Mesenchymal stem cell (in vitro differentiated cells and primary cell): ENCODE data around the gene CCDC92.

Experiments used
- DNase-seq: peaks from one replicate; pipeline ENCODE4 v3.0.0-alpha.2; 2013
- H2AFZ ChIP-seq: one replicate; pipeline ENCODE4 v1.6.1; 2013; ENCODE audit warnings: low read depth, mild to moderate bottlenecking, control low read depth, inconsistent platforms, low read length, moderate library complexity
- H2AK5ac ChIP-seq: 2 replicates; pipeline ENCODE4 v1.6.1; 2013; ENCODE audit warnings: low read length, moderate library complexity, mild to moderate bottlenecking, inconsistent platforms; ENCODE audit not compliant: severe bottlenecking
- H2BK120ac ChIP-seq: one replicate; pipeline ENCODE4 v1.6.1; 2013; ENCODE audit warnings: low read depth, mild to moderate bottlenecking, inconsistent platforms, low read length, moderate library complexity
- H2BK12ac ChIP-seq, 2 experiments: one replicate each; pipeline ENCODE4 v1.6.1; 2013; ENCODE audit warnings: inconsistent platforms in 2 of 2, low read length in 2 of 2, mild to moderate bottlenecking in 2 of 2, moderate library complexity in 2 of 2, control low read depth in 1 of 2
- H2BK15ac ChIP-seq: one replicate; pipeline ENCODE4 v1.6.1; 2013; ENCODE audit warnings: mild to moderate bottlenecking, low read depth, inconsistent platforms; ENCODE audit not compliant: poor library complexity, severe bottlenecking
- H2BK5ac ChIP-seq: 2 replicates; pipeline ENCODE4 v1.6.1; 2013; ENCODE audit warnings: low read depth, mild to moderate bottlenecking, low read length, control low read depth, inconsistent platforms; ENCODE audit not compliant: poor library complexity, severe bottlenecking
- H3K14ac ChIP-seq, 2 experiments: one replicate each; pipeline ENCODE4 v1.6.1; 2013; ENCODE audit warnings: inconsistent platforms in 2 of 2, low read length in 2 of 2, control low read depth in 1 of 2, mild to moderate bottlenecking in 1 of 2, moderate library complexity in 1 of 2
- H3K18ac ChIP-seq, 2 experiments: one replicate each; pipeline ENCODE4 v1.6.1; 2013; ENCODE audit warnings: inconsistent platforms in 2 of 2, low read length in 2 of 2, control low read depth in 1 of 2, low read depth in 1 of 2, mild to moderate bottlenecking in 1 of 2
- H3K23ac ChIP-seq, 2 experiments: one replicate each; pipeline ENCODE4 v1.6.1; 2013; ENCODE audit warnings: inconsistent platforms in 2 of 2, low read length in 2 of 2, mild to moderate bottlenecking in 2 of 2, moderate library complexity in 2 of 2, control low read depth in 1 of 2
- H3K27ac ChIP-seq: 2 replicates; pipeline ENCODE4 v1.5.1; 2013; ENCODE audit warnings: mild to moderate bottlenecking, moderate library complexity, low read length, control low read depth, inconsistent platforms; ENCODE audit not compliant: poor library complexity, severe bottlenecking
- H3K27me3 ChIP-seq, 2 experiments: 2 replicates each; pipeline versions ENCODE4 v1.6.1 to v1.7.0; 2013; ENCODE audit warnings: low read length in 2 of 2, mild to moderate bottlenecking in 2 of 2, moderate library complexity in 2 of 2, control low read depth in 1 of 2, inconsistent platforms in 1 of 2; ENCODE audit not compliant: control insufficient read depth in 1 of 2, insufficient read depth in 1 of 2
- H3K36me3 ChIP-seq, 2 experiments: 2 replicates each; pipeline versions ENCODE4 v1.6.1 to v1.7.0; 2013; ENCODE audit warnings: low read length in 2 of 2, control low read depth in 1 of 2, inconsistent platforms in 1 of 2, low read depth in 1 of 2, mild to moderate bottlenecking in 1 of 2; ENCODE audit not compliant: insufficient read depth in 2 of 2, control insufficient read depth in 1 of 2
- H3K4ac ChIP-seq, 2 experiments: one replicate each; pipeline ENCODE4 v1.6.1; 2013; ENCODE audit warnings: inconsistent platforms in 2 of 2, low read length in 2 of 2, mild to moderate bottlenecking in 2 of 2, moderate library complexity in 2 of 2, control low read depth in 1 of 2, low read depth in 1 of 2
- H3K4me1 ChIP-seq: 2 replicates; pipeline ENCODE4 v1.6.1; 2013; ENCODE audit warnings: low read depth, low read length, control low read depth; ENCODE audit not compliant: control insufficient read depth, insufficient read depth
- H3K4me2 ChIP-seq: 2 replicates; pipeline ENCODE4 v1.6.1; 2013; ENCODE audit warnings: low read length, mild to moderate bottlenecking, inconsistent platforms; ENCODE audit not compliant: poor library complexity, severe bottlenecking
- H3K4me3 ChIP-seq, 2 experiments: 2 replicates each; pipeline versions ENCODE4 v1.5.1 to v1.7.0; 2013; ENCODE audit warnings: low read length in 2 of 2, mild to moderate bottlenecking in 2 of 2, control low read depth in 1 of 2, low read depth in 1 of 2; ENCODE audit not compliant: insufficient read depth in 1 of 2
- H3K79me1 ChIP-seq: replicated peaks from 2 replicates; pipeline ENCODE4 v1.6.1; 2013; ENCODE audit warnings: mild to moderate bottlenecking, control low read depth, low read length, inconsistent platforms; ENCODE audit not compliant: poor library complexity, severe bottlenecking
- H3K9ac ChIP-seq: 2 replicates; pipeline ENCODE4 v1.7.0; 2013; ENCODE audit warnings: mild to moderate bottlenecking, low read length, moderate library complexity
- H3K9me3 ChIP-seq: 2 replicates; pipeline ENCODE4 v1.7.0; 2013; ENCODE audit warnings: mild to moderate bottlenecking, low read length; ENCODE audit not compliant: control insufficient read depth
- H4K8ac ChIP-seq: one replicate; pipeline ENCODE4 v1.6.1; 2013; ENCODE audit warnings: inconsistent platforms, mild to moderate bottlenecking, low read length, moderate library complexity
- H4K91ac ChIP-seq: one replicate; pipeline ENCODE4 v1.6.1; 2013; ENCODE audit warnings: mild to moderate bottlenecking, low read length, inconsistent platforms
- WGBS: methylation state at CpG from one replicate; pipeline ENCODE4 v1.1.7; 2013; ENCODE audit warnings: mixed read lengths; 5-methylcytosine and 5-hydroxymethylcytosine counted together

The CCDC92 gene

DNA sequence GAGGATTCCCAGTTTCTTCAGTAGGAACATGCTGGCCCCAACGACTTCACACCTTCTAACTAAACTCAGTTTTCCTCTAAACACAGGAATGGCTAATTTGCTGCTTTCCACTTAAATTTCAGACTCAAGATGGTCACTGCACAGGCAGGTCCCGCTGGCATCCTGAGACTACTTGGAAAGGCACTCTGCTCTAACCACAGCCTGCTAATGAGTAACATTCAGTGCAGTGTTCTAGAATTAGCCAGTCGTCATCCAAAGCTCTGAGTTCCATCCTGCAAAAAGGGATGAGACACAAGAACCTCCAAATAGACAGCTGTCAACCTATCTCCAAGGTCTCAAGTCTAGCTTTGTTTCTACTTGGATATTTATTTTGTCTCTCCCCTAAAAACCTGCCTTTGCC is 6.0 kb downstream of the CCDC92 start:
- Histone ChIP-seq H3K27ac (peak overlapping the region; percentile 62), H2BK5ac (no peak overlapping the region), H4K91ac (no peak overlapping the region), H3K4me2 (no peak overlapping the region), H2AFZ (no peak overlapping the region), H4K8ac (no peak overlapping the region), H2BK15ac (no peak overlapping the region), H3K9me3 (no peaks in the 10 kb centered on the region), H3K23ac (no peak overlapping the region), H3K79me1 (peaks cover 26% of the 10 kb centered on the region), H3K4ac (no peak overlapping the region), H3K36me3 (peaks cover 5 to 14% of the 10 kb centered on the region in 2 experiments), H2BK12ac (no peak overlapping the region), H3K9ac (no peak overlapping the region), H3K4me1 (peaks cover 8% of the 10 kb centered on the region), H3K14ac (no peak overlapping the region), H3K27me3 (no peaks in the 10 kb centered on the region), H3K18ac (no peak overlapping the region), H2BK120ac (no peak overlapping the region), H2AK5ac (no peak overlapping the region), H3K4me3 (no peak overlapping the region)
- DNase-seq: no peak
- WGBS: 78% methylated on average over 3 of the region's 3 CpGs

DNA sequence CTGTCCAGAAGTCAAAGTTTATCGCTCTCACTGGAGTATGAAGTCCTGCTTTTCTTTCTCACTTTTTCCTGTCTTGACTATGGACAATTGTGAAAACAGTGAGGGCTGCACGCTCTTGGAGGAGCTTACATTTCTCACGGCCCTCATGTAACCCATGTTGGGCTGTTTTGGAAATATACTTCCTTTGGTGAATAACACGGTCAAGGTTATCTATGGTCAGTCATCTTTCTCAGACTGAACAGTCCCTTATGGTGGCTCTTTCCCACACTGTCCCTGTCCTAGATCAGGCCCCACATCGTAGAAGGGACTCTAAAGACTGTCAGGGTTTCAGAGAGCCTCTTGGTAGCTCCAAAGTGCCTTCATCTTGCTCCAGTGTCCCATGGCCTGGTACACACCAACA is 7.2 kb downstream of the CCDC92 start:
- Histone ChIP-seq H3K14ac (no peak overlapping the region), H3K4ac (no peak overlapping the region), H3K9me3 (no peaks in the 10 kb centered on the region), H3K79me1 (peaks cover 31% of the 10 kb centered on the region), H3K9ac (no peak overlapping the region), H3K4me1 (peaks cover 8% of the 10 kb centered on the region), H3K18ac (no peak overlapping the region), H2BK12ac (no peak overlapping the region), H2AK5ac (peak overlapping the region; percentile 19), H3K23ac (no peak overlapping the region), H3K4me3 (no peak overlapping the region), H4K8ac (no peak overlapping the region), H2BK5ac (no peak overlapping the region), H3K36me3 (peaks cover 5 to 14% of the 10 kb centered on the region in 2 experiments), H3K4me2 (no peak overlapping the region), H3K27me3 (no peaks in the 10 kb centered on the region), H2BK15ac (no peak overlapping the region), H3K27ac (no peak overlapping the region), H2BK120ac (no peak overlapping the region), H4K91ac (no peak overlapping the region), H2AFZ (no peak overlapping the region)
- WGBS: 64% methylated on average over 5 of the region's 5 CpGs
- no peak for DNase-seq

DNA sequence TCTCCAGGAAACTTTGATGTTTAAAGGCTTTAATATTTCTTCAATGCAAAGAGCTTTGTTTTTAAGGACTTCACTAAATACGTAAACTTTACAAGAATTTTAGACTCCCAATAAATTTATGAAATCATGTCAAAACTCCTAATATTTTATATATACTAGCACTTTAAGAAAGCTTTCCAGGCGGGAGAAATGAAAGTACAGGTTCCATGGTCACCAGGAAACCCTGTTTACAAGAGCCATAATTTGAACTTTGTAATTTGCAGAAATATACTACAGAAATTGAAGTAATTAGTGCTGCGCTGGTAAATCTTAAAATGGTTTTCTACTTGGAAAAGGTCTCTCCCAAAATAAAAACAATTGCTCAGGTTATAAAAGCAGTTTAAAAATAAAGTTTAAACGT is 8.8 kb downstream of the CCDC92 start:
- peaks cover 5 to 14% of the 10 kb centered on the region in 2 experiments for H3K36me3 ChIP-seq
- no peak overlapping the region for H3K4me2 ChIP-seq
- no peaks in the 10 kb centered on the region for H3K27me3 ChIP-seq
- WGBS: 100% methylated on average over 1 of the region's 4 CpGs
- no peak overlapping the region for H2BK15ac ChIP-seq
- H2BK12ac ChIP-seq: no peak overlapping the region
- H3K14ac ChIP-seq: no peak overlapping the region
- no peak overlapping the region for H2AK5ac ChIP-seq
- peaks cover 6% of the 10 kb centered on the region for H3K4me1 ChIP-seq
- no peak overlapping the region for H4K8ac ChIP-seq
- no peak overlapping the region for H3K4ac ChIP-seq
- no peak overlapping the region for H4K91ac ChIP-seq
- H3K27ac ChIP-seq: no peak overlapping the region
- no peak for DNase-seq
- no peak overlapping the region for H3K9ac ChIP-seq
- H3K18ac ChIP-seq: no peak overlapping the region
- no peak overlapping the region for H3K4me3 ChIP-seq
- no peak overlapping the region for H2BK5ac ChIP-seq
- H2BK120ac ChIP-seq: no peak overlapping the region
- H3K79me1 ChIP-seq: peaks cover 30% of the 10 kb centered on the region
- H2AFZ ChIP-seq: no peak overlapping the region
- H3K23ac ChIP-seq: no peak overlapping the region
- H3K9me3 ChIP-seq: no peaks in the 10 kb centered on the region

GRCh38 chr12:123962513-123962912 is 10.1 kb downstream of the CCDC92 start:
- H2BK5ac ChIP-seq: no peak overlapping the region
- no peak overlapping the region for H2AK5ac ChIP-seq
- no peak overlapping the region for H2BK120ac ChIP-seq
- no peak overlapping the region for H2BK12ac ChIP-seq
- H2BK15ac ChIP-seq: no peak overlapping the region
- no peaks in the 10 kb centered on the region for H3K9me3 ChIP-seq
- H3K27ac ChIP-seq: no peak overlapping the region
- no peak for DNase-seq
- H3K4me2 ChIP-seq: no peak overlapping the region
- no peak overlapping the region for H3K4me3 ChIP-seq
- H3K4ac ChIP-seq: no peak overlapping the region
- peaks cover 8 to 14% of the 10 kb centered on the region in 2 experiments for H3K36me3 ChIP-seq
- no peak overlapping the region for H3K9ac ChIP-seq
- H3K18ac ChIP-seq: no peak overlapping the region
- H4K91ac ChIP-seq: no peak overlapping the region
- no peak overlapping the region for H4K8ac ChIP-seq
- H3K27me3 ChIP-seq: no peaks in the 10 kb centered on the region
- no peak overlapping the region for H3K14ac ChIP-seq
- no peak overlapping the region for H2AFZ ChIP-seq
- 97% methylated on average over 5 of the region's 5 CpGs for WGBS
- peaks cover 30% of the 10 kb centered on the region for H3K79me1 ChIP-seq
- H3K4me1 ChIP-seq: peaks cover 6% of the 10 kb centered on the region
- H3K23ac ChIP-seq: no peak overlapping the region
